CD4-positive, CD25-positive, alpha-beta regulatory T cell (primary cell): Measurements from ENCODE around the gene PLXNB2. TPM values are rescaled to one million over a fixed set of nuclear protein-coding genes. Genes with fewer than 3 reads are reported as not detected.

Source experiments
- ATAC-seq, 2 donors: fragments of 150-1000 bp; cut with Tn5 transposase; one replicate each; pipeline ENCODE4 v1.10.0; 2021; ENCODE audit warnings: low read depth in 2 of 2, moderate number of reproducible peaks in 2 of 2, moderate library complexity in 1 of 2
- DNase-seq, 3 donors: peaks; one replicate each; pipeline versions ENCODE4 v3.0.0 to v3.0.0-alpha.2; 2012 to 2022; ENCODE audit warnings: mixed read lengths in 1 of 3
- H3K27ac ChIP-seq: one replicate; pipeline ENCODE4 v1.7.0; 2013; ENCODE audit warnings: mild to moderate bottlenecking, low read length; ENCODE audit not compliant: insufficient read depth, poor library complexity, severe bottlenecking
- H3K27me3 ChIP-seq: one replicate; pipeline ENCODE4 v1.7.0; 2013; ENCODE audit warnings: low read length; ENCODE audit not compliant: control insufficient read depth, insufficient read depth
- H3K36me3 ChIP-seq: one replicate; pipeline ENCODE4 v1.7.0; 2013; ENCODE audit warnings: mild to moderate bottlenecking, low read length, moderate library complexity; ENCODE audit not compliant: control insufficient read depth, insufficient read depth
- H3K4me1 ChIP-seq: 2 replicates; pipeline ENCODE4 v1.7.0; 2013; ENCODE audit warnings: mild to moderate bottlenecking, low read length; ENCODE audit not compliant: insufficient read depth, control insufficient read depth, poor library complexity, severe bottlenecking
- H3K4me3 ChIP-seq: one replicate; pipeline ENCODE4 v1.7.0; 2013; ENCODE audit warnings: low read depth, mild to moderate bottlenecking, low read length, moderate library complexity
- H3K9me3 ChIP-seq, 2 experiments: 1 replicate in 1 of 2; 2 replicates in 1 of 2; pipeline ENCODE4 v1.7.0; 2013; ENCODE audit warnings: low read length in 2 of 2, mild to moderate bottlenecking in 1 of 2, moderate library complexity in 1 of 2; ENCODE audit not compliant: control insufficient read depth in 2 of 2
- H3K27ac Mint-ChIP-seq, 3 donors: one replicate each; pipeline ENCODE4 v1.8.0; 2020 to 2022; ENCODE audit warnings: mild to moderate bottlenecking in 3 of 3, mixed read lengths in 3 of 3, moderate library complexity in 2 of 3
- H3K27me3 Mint-ChIP-seq: one replicate; pipeline ENCODE4 v1.8.0; 2022; ENCODE audit warnings: mild to moderate bottlenecking, mixed read lengths
- H3K36me3 Mint-ChIP-seq: one replicate; pipeline ENCODE4 v1.8.0; 2020; ENCODE audit warnings: mixed read lengths
- H3K4me1 Mint-ChIP-seq, 4 donors: one replicate each; pipeline ENCODE4 v1.8.0; 2020 to 2022; ENCODE audit warnings: mixed read lengths in 4 of 4, mild to moderate bottlenecking in 1 of 4
- H3K4me3 Mint-ChIP-seq, 4 donors: one replicate each; pipeline ENCODE4 v1.8.0; 2020 to 2022; ENCODE audit warnings: mild to moderate bottlenecking in 4 of 4, mixed read lengths in 4 of 4, moderate library complexity in 3 of 4
- H3K9me3 Mint-ChIP-seq, 7 donors: one replicate each; pipeline ENCODE4 v1.8.0; 2020 to 2022; ENCODE audit warnings: mixed read lengths in 7 of 7, mild to moderate bottlenecking in 3 of 7, moderate library complexity in 2 of 7
- polyA plus RNA-seq, 4 donors: library from polyadenylated mRNA; unstranded; fragments of 300-500 nt; fragmentation: Illumina TruSeq; gene quantifications; one replicate each; pipeline ENCODE4 v1.2.3, GENCODE V29; 2021
- total RNA-seq: library from RNA; stranded (reverse); gene quantifications from one replicate; pipeline ENCODE4 v1.2.3, GENCODE V29; 2022

PLXNB2 gene
- total and polyA plus RNA-seq, 5 donors from 2014 or later: 0.36 to 3.7 (median 0.55) TPM; not detected in 1

DNA sequence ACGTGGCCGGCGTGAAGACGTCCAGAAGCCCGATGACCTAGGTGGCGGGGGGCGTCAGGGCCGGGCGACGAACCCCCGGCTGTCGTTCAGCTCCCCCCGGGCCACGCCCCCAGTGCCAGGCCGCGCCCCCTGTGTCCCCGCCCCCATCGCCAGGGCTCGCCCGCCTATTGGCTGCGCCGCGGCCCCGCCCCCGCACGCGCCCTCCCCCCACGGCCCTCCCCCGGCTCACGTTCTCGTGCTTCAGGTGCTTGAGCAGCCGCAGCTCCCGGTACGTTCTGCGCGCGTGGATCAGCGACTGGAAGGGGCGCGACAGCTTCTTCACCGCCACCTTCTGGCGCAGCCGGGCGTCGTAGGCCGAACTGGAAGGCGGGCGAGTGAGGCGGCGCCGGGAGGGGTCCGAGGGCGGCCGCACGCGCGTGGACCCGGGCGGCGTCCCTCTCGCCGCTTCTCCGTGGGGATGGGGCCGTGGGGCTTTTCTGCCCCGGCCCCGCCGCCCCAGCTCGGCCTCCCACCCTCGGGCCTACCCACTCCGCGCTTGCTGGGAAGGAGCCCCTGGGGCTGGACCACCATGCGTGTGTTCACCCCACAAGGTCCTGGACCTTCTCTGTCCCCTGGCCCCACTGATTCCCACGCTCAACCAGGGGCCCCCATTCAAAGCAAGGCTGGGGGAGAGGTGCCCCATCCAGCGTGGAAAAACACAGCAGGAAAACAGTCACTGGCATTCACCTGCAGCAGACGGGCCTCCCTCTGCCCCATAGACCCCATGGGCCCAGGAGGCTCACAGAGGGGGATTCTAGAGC is 39.7 kb downstream of the PLXNB2 start:
- ATAC-seq: peak; percentile 6 to 22
- peak overlapping the region in 2 of 4 donors; percentile 38 to 52 for H3K4me3 Mint-ChIP-seq

DNA sequence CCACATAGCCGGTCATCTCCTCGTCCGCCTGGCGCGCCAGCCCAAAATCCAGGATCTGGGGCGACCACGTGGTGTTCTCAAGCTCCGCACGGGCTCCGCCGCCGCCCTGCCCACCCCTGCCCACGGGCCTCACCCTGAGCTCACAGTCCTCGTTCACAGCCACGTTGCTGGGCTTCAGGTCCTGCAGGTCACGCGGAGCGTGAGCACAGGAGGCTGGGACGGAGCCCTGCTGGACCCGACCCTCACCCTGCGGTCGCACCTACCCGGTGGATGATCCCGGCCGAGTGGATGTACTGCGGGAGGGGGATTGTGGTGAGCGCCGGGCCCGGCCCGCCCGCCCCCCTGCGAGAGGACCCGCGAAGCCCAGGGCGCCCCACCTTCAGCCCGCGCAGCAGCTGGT is 40.5 kb downstream of the PLXNB2 start:
- Histone ChIP-seq H3K27me3 (no peaks in the 10 kb centered on the region), H3K36me3 (no peaks in the 10 kb centered on the region), H3K9me3 (no peaks in the 10 kb centered on the region), H3K4me3 (no peak overlapping the region), H3K27ac (no peak overlapping the region), H3K4me1 (peaks cover 32% of the 10 kb centered on the region)
- Mint-ChIP-seq H3K4me1 (peaks cover 0 to 25% (median 3%) of the 10 kb centered on the region in 4 donors), H3K9me3 (no peaks in the 10 kb centered on the region), H3K27ac (no peak overlapping the region), H3K27me3 (peaks cover 22% of the 10 kb centered on the region), H3K4me3 (peak overlapping the region in 1 of 4 donors; percentile 25), H3K36me3 (no peaks in the 10 kb centered on the region)
- no peak for ATAC-seq
- DNase-seq: no peak

More for the DNA sequence above, 39.7 kb downstream of the PLXNB2 start:
- no peak overlapping the region for H3K27ac Mint-ChIP-seq
- peaks cover 30% of the 10 kb centered on the region for H3K4me1 ChIP-seq
- no peaks in the 10 kb centered on the region for H3K9me3 Mint-ChIP-seq
- H3K9me3 ChIP-seq: no peaks in the 10 kb centered on the region
- no peak overlapping the region for H3K27ac ChIP-seq
- peaks cover 0 to 25% (median 2%) of the 10 kb centered on the region in 4 donors for H3K4me1 Mint-ChIP-seq
- DNase-seq: peak; percentile 28 to 54 (median 38)
- H3K36me3 Mint-ChIP-seq: no peaks in the 10 kb centered on the region
- H3K36me3 ChIP-seq: no peaks in the 10 kb centered on the region
- H3K27me3 ChIP-seq: no peaks in the 10 kb centered on the region
- no peak overlapping the region for H3K4me3 ChIP-seq
- peaks cover 19% of the 10 kb centered on the region for H3K27me3 Mint-ChIP-seq

DNA sequence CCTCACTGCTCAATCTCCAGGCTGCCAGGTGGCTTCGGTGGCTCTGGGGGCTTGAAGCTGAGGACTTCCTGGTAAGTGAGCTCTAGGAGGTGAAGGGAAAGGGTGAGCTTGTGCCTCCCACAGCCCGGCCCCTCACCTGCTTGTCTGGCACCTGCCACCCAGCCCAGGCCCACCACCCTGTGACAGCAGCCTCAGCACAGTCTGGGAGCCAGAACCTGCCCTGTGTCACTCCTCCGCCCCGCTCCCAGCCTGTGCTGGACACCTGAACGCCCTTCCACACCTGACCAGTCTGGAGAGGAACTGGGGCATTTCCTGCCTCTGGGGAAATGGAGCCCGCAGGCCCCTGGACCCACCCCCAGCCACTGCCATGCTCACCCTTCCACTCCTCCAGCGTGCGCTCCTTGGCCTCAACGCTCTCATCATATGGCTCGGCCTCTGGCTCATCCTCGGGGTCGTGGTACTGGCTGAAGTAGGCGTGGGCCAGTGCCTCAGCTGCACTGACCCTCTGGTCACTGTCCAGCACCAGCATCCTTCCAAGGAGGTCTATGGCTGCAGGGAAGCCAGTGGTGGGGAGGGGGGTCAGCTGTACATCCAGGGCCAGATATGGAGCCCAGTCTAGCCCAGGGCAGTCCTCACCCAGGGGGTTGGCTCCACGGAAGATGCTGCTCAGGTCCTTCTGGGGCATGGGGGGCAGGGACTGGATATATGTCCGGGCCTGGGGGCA is 42.3 kb downstream of the PLXNB2 start:
- peaks cover 0 to 20% (median 3%) of the 10 kb centered on the region in 4 donors for H3K4me1 Mint-ChIP-seq
- H3K27ac ChIP-seq: no peak overlapping the region
- H3K4me3 Mint-ChIP-seq: no peak overlapping the region
- ATAC-seq (no peak), DNase-seq (no peak)
- H3K4me3 ChIP-seq: no peak overlapping the region
- no peaks in the 10 kb centered on the region for H3K9me3 ChIP-seq
- H3K27ac Mint-ChIP-seq: no peak overlapping the region
- H3K27me3 ChIP-seq: no peaks in the 10 kb centered on the region
- H3K9me3 Mint-ChIP-seq: no peaks in the 10 kb centered on the region
- no peaks in the 10 kb centered on the region for H3K36me3 ChIP-seq
- no peaks in the 10 kb centered on the region for H3K36me3 Mint-ChIP-seq
- peaks cover 22% of the 10 kb centered on the region for H3K27me3 Mint-ChIP-seq
- peaks cover 24% of the 10 kb centered on the region for H3K4me1 ChIP-seq

DNA sequence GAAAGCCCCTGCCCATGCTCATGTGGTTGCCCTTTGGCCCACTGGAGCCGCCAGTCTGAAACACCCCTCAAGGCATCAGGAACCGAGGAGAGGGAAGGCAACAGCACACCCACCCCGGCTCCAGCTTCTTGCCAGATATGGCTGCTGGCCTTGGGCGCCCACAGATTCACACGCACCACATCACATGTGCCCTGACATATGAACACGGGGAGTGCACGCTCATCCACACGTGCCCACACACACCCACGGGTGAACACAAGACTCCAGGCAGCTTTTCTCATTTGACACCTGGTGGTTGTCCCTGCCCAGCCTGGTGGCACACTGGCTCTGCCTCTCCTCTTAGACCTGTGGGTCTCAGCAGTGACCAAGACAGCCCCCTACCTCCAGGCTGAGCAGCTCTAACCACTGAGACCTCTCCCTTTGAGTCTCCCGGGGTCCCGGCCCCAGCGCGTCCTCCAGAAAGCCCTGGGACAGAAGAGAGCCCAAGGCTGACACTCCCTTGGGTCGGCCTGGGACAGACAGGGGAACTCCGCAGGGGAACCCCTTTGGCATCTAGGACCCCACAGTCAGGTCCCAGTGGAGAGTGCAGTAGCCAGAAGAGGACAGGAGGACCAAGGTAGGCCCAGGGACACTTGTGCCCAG is 43.2 kb downstream of the PLXNB2 start:
- no peaks in the 10 kb centered on the region for H3K9me3 ChIP-seq
- Mint-ChIP-seq H3K27ac (no peak overlapping the region), H3K9me3 (no peaks in the 10 kb centered on the region), H3K4me3 (no peak overlapping the region), H3K4me1 (peaks cover 0 to 18% (median 3%) of the 10 kb centered on the region in 4 donors), H3K36me3 (no peaks in the 10 kb centered on the region), H3K27me3 (peaks cover 29% of the 10 kb centered on the region)
- H3K27me3 ChIP-seq: no peaks in the 10 kb centered on the region
- no peak for ATAC-seq
- H3K27ac ChIP-seq: no peak overlapping the region
- H3K4me1 ChIP-seq: peaks cover 18% of the 10 kb centered on the region
- H3K36me3 ChIP-seq: no peaks in the 10 kb centered on the region
- no peak overlapping the region for H3K4me3 ChIP-seq
- DNase-seq: no peak

DNA sequence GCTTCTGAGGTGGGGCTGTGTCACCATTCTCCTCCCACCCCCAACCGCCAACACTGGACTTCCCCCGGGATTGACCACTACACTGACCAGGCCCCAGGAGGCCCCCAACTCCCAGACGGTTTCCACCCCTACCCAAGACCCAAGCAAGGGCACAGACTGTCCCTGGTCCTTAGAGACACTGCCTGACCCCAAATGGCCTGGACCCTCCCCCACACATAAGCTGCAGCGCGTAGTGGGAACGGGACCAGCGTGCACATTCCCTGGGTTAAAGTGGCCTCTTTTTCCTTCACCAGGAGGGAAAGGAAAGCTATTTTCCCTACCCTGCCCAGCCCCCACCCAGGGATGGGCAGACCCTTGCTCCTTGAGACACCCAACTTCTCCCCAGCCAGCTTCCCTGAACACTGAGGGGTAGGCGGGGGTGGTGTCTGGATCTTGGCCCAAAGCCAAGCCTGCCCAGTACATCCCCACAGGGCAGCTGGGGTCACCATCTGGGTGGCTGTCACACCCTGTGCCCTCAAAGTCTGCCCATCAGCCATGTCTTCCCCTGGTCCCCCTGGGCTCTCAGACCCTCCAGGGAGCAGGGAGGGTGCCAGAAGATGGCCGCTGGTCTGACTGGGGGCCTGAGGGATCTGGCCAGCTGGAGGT is 44.4 kb downstream of the PLXNB2 start:
- Histone ChIP-seq H3K27me3 (no peaks in the 10 kb centered on the region), H3K36me3 (no peaks in the 10 kb centered on the region), H3K4me3 (no peak overlapping the region), H3K9me3 (no peaks in the 10 kb centered on the region), H3K4me1 (peaks cover 15% of the 10 kb centered on the region), H3K27ac (no peak overlapping the region)
- Mint-ChIP-seq H3K27me3 (peaks cover 34% of the 10 kb centered on the region), H3K4me1 (peaks cover 0 to 11% (median 1%) of the 10 kb centered on the region in 4 donors), H3K9me3 (no peaks in the 10 kb centered on the region), H3K4me3 (no peak overlapping the region), H3K36me3 (no peaks in the 10 kb centered on the region), H3K27ac (no peak overlapping the region)
- ATAC-seq (no peak), DNase-seq (no peak)

DNA sequence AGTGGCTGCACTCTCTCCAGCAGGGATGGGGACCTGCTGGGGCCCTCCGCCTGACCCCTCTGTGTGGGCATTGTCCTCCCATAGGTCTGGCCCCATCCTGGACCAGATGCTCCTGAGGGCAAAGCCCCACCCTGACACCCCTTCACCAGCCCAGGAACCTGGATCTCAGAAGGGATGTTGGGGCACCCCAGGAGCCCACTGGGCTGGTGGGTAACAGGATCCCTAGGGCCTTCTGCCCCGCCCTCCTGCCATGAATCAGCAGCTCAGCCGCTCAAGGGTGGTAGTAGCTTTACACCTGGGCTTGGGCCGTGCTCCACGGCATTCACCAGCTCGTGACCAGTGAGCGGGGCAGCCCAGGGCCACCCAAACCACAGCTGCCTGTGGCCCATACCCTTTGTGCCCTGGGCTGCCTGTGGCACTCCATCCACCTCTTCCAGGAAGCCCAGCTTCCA is 45.0 kb downstream of the PLXNB2 start:
- Histone ChIP-seq H3K9me3 (no peaks in the 10 kb centered on the region), H3K36me3 (no peaks in the 10 kb centered on the region), H3K4me3 (no peak overlapping the region), H3K27me3 (no peaks in the 10 kb centered on the region), H3K27ac (no peak overlapping the region), H3K4me1 (peaks cover 12% of the 10 kb centered on the region)
- Mint-ChIP-seq H3K9me3 (no peaks in the 10 kb centered on the region), H3K27ac (peak overlapping the region in 1 of 3 donors; percentile 26), H3K4me3 (peak overlapping the region; percentile 2 to 70 (median 42)), H3K36me3 (no peaks in the 10 kb centered on the region), H3K27me3 (peaks cover 34% of the 10 kb centered on the region), H3K4me1 (peaks cover 0 to 10% (median under 1%) of the 10 kb centered on the region in 4 donors)
- no peak for DNase-seq
- no peak for ATAC-seq
